ENCODE results near the gene INCENP.

The INCENP gene

GRCh38 chr11:62127941-62128770, 4.3 kb downstream of the INCENP start:
- H3K9me3 ChIP-seq (ENCODE audit: low read length): no peaks in the 10 kb centered on the region
- no peak overlapping the region for H3K4me3 ChIP-seq (ENCODE audit: low read length)
- H3K36me3 ChIP-seq (ENCODE audit: insufficient read depth, low read length): peaks cover 42% of the 10 kb centered on the region
- peaks cover 14% of the 10 kb centered on the region for H3K4me1 ChIP-seq (ENCODE audit: insufficient read depth, low read length)
- no peaks in the 10 kb centered on the region for H3K27me3 ChIP-seq (ENCODE audit: insufficient read depth, low read length)
- H2AFZ ChIP-seq (ENCODE audit: low read depth, low read length): no peak overlapping the region

GRCh38 chr11:62128835-62129234, 5.0 kb downstream of the INCENP start:
- Histone ChIP-seq H3K36me3 (ENCODE audit: insufficient read depth, low read length) (peaks cover 48% of the 10 kb centered on the region), H2AFZ (ENCODE audit: low read depth, low read length) (no peak overlapping the region), H3K4me1 (ENCODE audit: insufficient read depth, low read length) (peaks cover 14% of the 10 kb centered on the region), H3K9me3 (ENCODE audit: low read length) (no peaks in the 10 kb centered on the region), H3K4me3 (ENCODE audit: low read length) (no peak overlapping the region), H3K27me3 (ENCODE audit: insufficient read depth, low read length) (no peaks in the 10 kb centered on the region)

- Histone ChIP-seq H3K36me3 (ENCODE audit: insufficient read depth, low read length) (peaks cover 51% of the 10 kb centered on the region), H2AFZ (ENCODE audit: low read depth, low read length) (no peak overlapping the region), H3K4me3 (ENCODE audit: low read length) (no peak overlapping the region), H3K4me1 (ENCODE audit: insufficient read depth, low read length) (peaks cover 11% of the 10 kb centered on the region), H3K9me3 (ENCODE audit: low read length) (no peaks in the 10 kb centered on the region), H3K27me3 (ENCODE audit: insufficient read depth, low read length) (no peaks in the 10 kb centered on the region)
Observed at GRCh38 chr11:62129590-62130282, 5.9 kb downstream of the INCENP start.

GRCh38 chr11:62130283-62131169, 6.7 kb downstream of the INCENP start:
- H3K27me3 ChIP-seq (ENCODE audit: insufficient read depth, low read length): no peaks in the 10 kb centered on the region
- H3K4me3 ChIP-seq (ENCODE audit: low read length): no peak overlapping the region
- H3K4me1 ChIP-seq (ENCODE audit: insufficient read depth, low read length): peaks cover 3% of the 10 kb centered on the region
- H2AFZ ChIP-seq (ENCODE audit: low read depth, low read length): no peak overlapping the region
- H3K9me3 ChIP-seq (ENCODE audit: low read length): no peaks in the 10 kb centered on the region
- H3K36me3 ChIP-seq (ENCODE audit: insufficient read depth, low read length): peaks cover 53% of the 10 kb centered on the region

- Histone ChIP-seq H3K9me3 (ENCODE audit: low read length) (no peaks in the 10 kb centered on the region), H3K27me3 (ENCODE audit: insufficient read depth, low read length) (no peaks in the 10 kb centered on the region), H3K4me3 (ENCODE audit: low read length) (no peak overlapping the region), H2AFZ (ENCODE audit: low read depth, low read length) (no peak overlapping the region), H3K4me1 (ENCODE audit: insufficient read depth, low read length) (no peaks in the 10 kb centered on the region), H3K36me3 (ENCODE audit: insufficient read depth, low read length) (peaks cover 53% of the 10 kb centered on the region)
Observed at GRCh38 chr11:62131170-62131464, 7.3 kb downstream of the INCENP start.

- Histone ChIP-seq H3K36me3 (ENCODE audit: insufficient read depth, low read length) (peaks cover 54% of the 10 kb centered on the region), H3K4me1 (ENCODE audit: insufficient read depth, low read length) (no peaks in the 10 kb centered on the region), H3K9me3 (ENCODE audit: low read length) (no peaks in the 10 kb centered on the region), H2AFZ (ENCODE audit: low read depth, low read length) (no peak overlapping the region), H3K4me3 (ENCODE audit: low read length) (no peak overlapping the region), H3K27me3 (ENCODE audit: insufficient read depth, low read length) (no peaks in the 10 kb centered on the region)
Observed at GRCh38 chr11:62132191-62132590, 8.4 kb downstream of the INCENP start.

GRCh38 chr11:62132689-62133293, 9.0 kb downstream of the INCENP start:
- Histone ChIP-seq H3K27me3 (ENCODE audit: insufficient read depth, low read length) (no peaks in the 10 kb centered on the region), H3K4me3 (ENCODE audit: low read length) (no peak overlapping the region), H3K9me3 (ENCODE audit: low read length) (no peaks in the 10 kb centered on the region), H2AFZ (ENCODE audit: low read depth, low read length) (no peak overlapping the region), H3K4me1 (ENCODE audit: insufficient read depth, low read length) (no peaks in the 10 kb centered on the region), H3K36me3 (ENCODE audit: insufficient read depth, low read length) (peaks cover 60% of the 10 kb centered on the region)

GRCh38 chr11:62133328-62134065, 9.7 kb downstream of the INCENP start:
- Histone ChIP-seq H3K27me3 (ENCODE audit: insufficient read depth, low read length) (no peaks in the 10 kb centered on the region), H3K4me1 (ENCODE audit: insufficient read depth, low read length) (no peaks in the 10 kb centered on the region), H3K4me3 (ENCODE audit: low read length) (no peak overlapping the region), H3K9me3 (ENCODE audit: low read length) (no peaks in the 10 kb centered on the region), H3K36me3 (ENCODE audit: insufficient read depth, low read length) (peaks cover 59% of the 10 kb centered on the region), H2AFZ (ENCODE audit: low read depth, low read length) (no peak overlapping the region)

- Histone ChIP-seq H3K4me1 (ENCODE audit: insufficient read depth, low read length) (no peaks in the 10 kb centered on the region), H3K9me3 (ENCODE audit: low read length) (no peaks in the 10 kb centered on the region)
Observed at GRCh38 chr11:62137276-62137861, 13.6 kb downstream of the INCENP start.

GRCh38 chr11:62137881-62138629, 14.2 kb downstream of the INCENP start:
- H3K9me3 ChIP-seq (ENCODE audit: low read length): no peaks in the 10 kb centered on the region
- H2AFZ ChIP-seq (ENCODE audit: low read depth, low read length): no peak overlapping the region
- no peaks in the 10 kb centered on the region for H3K4me1 ChIP-seq (ENCODE audit: insufficient read depth, low read length)
- no peaks in the 10 kb centered on the region for H3K27me3 ChIP-seq (ENCODE audit: insufficient read depth, low read length)
- peaks cover 68% of the 10 kb centered on the region for H3K36me3 ChIP-seq (ENCODE audit: insufficient read depth, low read length)
- H3K4me3 ChIP-seq (ENCODE audit: low read length): no peak overlapping the region

More at GRCh38 chr11:62137276-62137861, 13.6 kb downstream of the INCENP start:
- Histone ChIP-seq H2AFZ (ENCODE audit: low read depth, low read length) (no peak overlapping the region), H3K27me3 (ENCODE audit: insufficient read depth, low read length) (no peaks in the 10 kb centered on the region), H3K36me3 (ENCODE audit: insufficient read depth, low read length) (peaks cover 62% of the 10 kb centered on the region), H3K4me3 (ENCODE audit: low read length) (no peak overlapping the region)

GRCh38 chr11:62138630-62139425, 15.0 kb downstream of the INCENP start:
- no peak overlapping the region for H2AFZ ChIP-seq (ENCODE audit: low read depth, low read length)
- H3K4me3 ChIP-seq (ENCODE audit: low read length): no peak overlapping the region
- H3K27me3 ChIP-seq (ENCODE audit: insufficient read depth, low read length): no peaks in the 10 kb centered on the region
- peaks cover 68% of the 10 kb centered on the region for H3K36me3 ChIP-seq (ENCODE audit: insufficient read depth, low read length)
- H3K4me1 ChIP-seq (ENCODE audit: insufficient read depth, low read length): no peaks in the 10 kb centered on the region
- no peaks in the 10 kb centered on the region for H3K9me3 ChIP-seq (ENCODE audit: low read length)
